T-helper 1 cell treated with Interleukin-12 subunit alpha and Interleukin-12 subunit beta and Interleukin-4 antibody, amounts not matched to agents 30 ng/mL and 1 ng/mL, for 36 hours (primary cell): ENCODE data around the gene PRPH. TPM values are rescaled to one million over a fixed set of nuclear protein-coding genes. Genes with fewer than 3 reads are reported as not detected.
"Not testable (repeated sequence)": the region's sequence is repeated elsewhere in the genome, so short reads cannot be mapped to it uniquely, and the experiment has no call there.

Source experiments
- intact Hi-C: fragments of 100-400 bp; cut with micrococcal nuclease; formaldehyde crosslinking; loops from one replicate; pipeline ENCODE4 v1.15.1; 2024
- total RNA-seq: library from RNA; stranded (reverse); gene quantifications from 2 replicates; pipeline ENCODE4 v1.2.3, GENCODE V29; 2022

Gene PRPH
- total RNA-seq, 1 donor from 2014 or later, result not detected

GRCh38 chr12:49297695-49298060 is 2.7 kb downstream of the PRPH start:
- intact Hi-C loops, result loop anchor here (1.0 kb wide), 2 partner anchors 26 to 40 kb away; partner anchors contain the start of genes C1QL4 and TROAP

- intact Hi-C loops, result no loop called here
These were observed 3.2 kb downstream of the PRPH start for GRCh38 chr12:49298160-49298559.

DNA sequence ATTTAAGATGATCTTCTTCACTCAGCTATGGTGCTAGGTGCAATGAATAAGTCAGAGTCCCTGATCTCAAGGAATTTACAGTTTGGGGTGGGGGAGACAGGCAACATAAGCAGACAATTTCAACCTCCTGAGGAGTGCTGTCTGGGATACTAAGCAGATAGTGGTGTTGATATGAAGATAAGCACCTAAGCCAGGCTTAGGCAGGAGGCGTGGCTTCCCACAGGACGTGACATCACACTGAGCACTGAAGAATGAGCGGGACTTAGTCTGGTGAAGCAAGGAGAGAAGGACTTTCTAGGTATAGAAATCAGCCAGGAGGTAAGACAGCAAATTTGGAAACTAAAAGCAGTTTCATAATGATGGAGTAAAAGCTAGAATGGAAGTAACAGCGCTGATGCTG is 6.8 kb downstream of the PRPH start:
- intact Hi-C loops, result no loop called here

GRCh38 chr12:49304161-49304560 is 9.2 kb downstream of the PRPH start:
- intact Hi-C loops, result no loop called here

- intact Hi-C loops, result no loop called here
These were observed 11.0 kb downstream of the PRPH start for GRCh38 chr12:49305762-49306510.

- intact Hi-C loops, result no loop called here
These were observed 14.4 kb downstream of the PRPH start for GRCh38 chr12:49309386-49309785.

GRCh38 chr12:49310451-49311000 is 15.6 kb downstream of the PRPH start:
- intact Hi-C loops, result not testable (repeated sequence)

DNA sequence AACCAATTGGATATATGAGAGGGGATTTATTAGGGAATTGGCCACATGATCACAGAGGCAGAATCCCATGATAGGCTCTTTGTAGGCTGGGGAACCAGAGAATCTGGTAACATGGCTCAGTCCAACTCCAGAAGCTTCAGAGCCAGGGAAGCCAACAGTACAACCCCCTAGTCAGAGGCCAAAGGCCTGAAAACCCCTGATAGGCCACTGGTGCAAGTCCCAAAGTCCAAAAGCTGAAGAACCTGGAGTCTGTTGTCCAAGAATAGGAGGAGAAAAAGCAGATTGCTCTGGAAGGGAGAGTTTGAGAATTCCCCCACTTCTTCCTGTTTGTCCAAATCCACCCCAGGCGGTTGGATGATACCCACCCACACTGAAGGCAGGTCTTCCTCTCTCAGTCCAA is 19.9 kb downstream of the PRPH start:
- intact Hi-C loops, result no loop called here

- intact Hi-C loops, result not testable (repeated sequence)
These were observed 22.2 kb downstream of the PRPH start for GRCh38 chr12:49317118-49317517.

DNA sequence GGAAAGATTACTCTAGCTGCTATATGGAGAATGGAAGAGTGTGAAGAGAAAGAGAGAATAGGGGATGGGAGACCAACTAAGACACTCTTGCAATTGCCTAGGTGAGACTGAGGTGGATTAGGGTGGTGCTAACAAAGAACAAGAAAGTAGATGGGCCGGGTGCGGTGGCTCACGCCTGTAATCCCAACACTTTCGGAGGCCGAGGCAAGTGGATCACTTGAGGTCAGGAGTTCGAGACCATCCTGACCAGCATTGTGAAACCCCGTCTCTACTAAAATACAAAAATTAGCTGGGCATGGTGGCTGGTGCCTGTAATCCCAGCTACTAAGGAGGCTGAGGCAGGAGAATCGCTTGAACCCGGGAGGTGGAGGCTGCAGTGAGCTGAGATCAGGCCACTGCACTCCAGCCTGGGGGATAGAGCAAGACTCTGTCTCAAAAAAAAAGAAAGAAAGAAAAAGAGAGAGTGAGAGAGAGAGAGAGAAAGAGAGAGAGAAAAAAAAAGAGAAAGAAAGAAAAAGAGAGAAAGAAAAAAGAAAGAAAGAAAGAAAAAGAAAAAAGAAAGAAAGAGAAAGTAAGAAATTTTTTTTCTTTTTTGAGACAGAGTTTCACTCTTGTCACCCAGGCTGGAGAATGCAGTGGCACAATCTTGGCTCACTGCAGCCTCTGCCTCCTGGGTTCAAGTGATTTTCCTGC is 25.6 kb downstream of the PRPH start:
- intact Hi-C loops, result not testable (repeated sequence)

DNA sequence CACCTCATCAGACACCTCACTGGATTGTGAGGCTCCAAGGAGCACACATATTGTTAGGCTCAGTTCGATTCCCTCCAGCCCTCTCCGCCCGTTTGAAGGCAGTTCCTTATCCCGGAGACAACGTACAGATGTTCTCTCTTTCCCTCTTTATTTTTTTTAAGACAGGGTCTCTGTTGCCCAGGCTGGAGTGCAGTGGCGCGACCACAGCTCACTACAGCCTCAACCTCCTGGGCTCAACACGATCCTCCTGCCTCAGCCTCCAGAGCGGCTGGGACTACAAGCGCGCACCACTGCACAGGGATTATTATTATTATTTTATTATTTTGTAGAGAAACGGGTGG is 27.4 kb downstream of the PRPH start:
- intact Hi-C loops, result loop anchor here (1.0 to 2.0 kb wide), 5 partner anchors 15 to 702 kb away; partner anchors contain the start of genes C1QL4, RACGAP1, SPATS2 and TUBA1A

- intact Hi-C loops, result loop anchor here (1.0 to 2.0 kb wide), 11 partner anchors 14 to 702 kb away; partner anchors contain the start of genes C1QL4, RACGAP1, SPATS2 and TMBIM6
These were observed 28.0 kb downstream of the PRPH start, which contains the start of gene TROAP for GRCh38 chr12:49322708-49323523. TROAP (plus strand) TSS chr12:49323255; CDS start chr12:49323609, 354 bp downstream.

- intact Hi-C loops, result loop anchor here (1.0 to 2.0 kb wide), 9 partner anchors 19 to 701 kb away; partner anchors contain the start of genes RACGAP1, SPATS2, TMBIM6 and TUBA1C
These were observed 28.7 kb downstream of the PRPH start for GRCh38 chr12:49323524-49324097.

DNA sequence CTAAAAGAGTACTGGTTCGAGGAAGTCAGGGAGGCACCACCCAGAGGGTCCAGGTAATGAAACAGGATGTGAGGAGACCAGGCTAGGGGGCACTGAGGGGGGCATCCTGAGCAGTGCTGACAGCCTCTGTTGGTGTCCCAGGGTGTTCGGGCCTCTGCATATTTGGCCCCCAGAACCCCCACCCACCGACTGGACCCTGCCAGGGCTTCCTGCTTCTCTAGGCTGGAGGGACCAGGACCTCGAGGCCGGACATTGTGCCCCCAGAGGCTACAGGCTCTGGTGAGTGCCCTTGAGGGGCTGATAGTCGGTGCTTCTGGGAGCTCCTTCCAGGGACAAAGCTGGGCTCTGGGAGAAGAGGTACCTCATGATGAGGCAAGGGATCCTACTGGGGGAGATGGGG is 30.7 kb downstream of the PRPH start:
- intact Hi-C loops, result no loop called here

DNA sequence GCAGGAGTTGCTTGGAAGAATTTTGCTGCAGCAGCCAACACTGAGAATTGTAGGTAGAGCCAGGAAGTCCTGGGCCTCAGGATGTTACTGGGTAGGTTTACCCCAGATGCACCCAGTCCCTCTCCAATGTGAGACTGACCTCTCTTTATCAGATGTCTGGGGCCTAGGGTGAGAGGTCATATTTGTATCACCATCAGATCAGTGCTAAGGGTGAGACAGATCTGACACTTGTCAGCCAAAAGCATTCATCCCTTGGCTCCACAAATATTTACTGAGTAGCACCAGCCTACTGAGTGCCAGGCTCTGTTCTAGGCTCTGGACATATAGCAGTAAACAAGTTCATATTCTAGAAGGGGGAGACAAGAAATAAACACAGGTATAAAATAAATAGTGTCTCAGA is 32.4 kb downstream of the PRPH start:
- intact Hi-C loops, result no loop called here

- intact Hi-C loops, result no loop called here
These were observed 32.9 kb downstream of the PRPH start for GRCh38 chr12:49327887-49328286.

- intact Hi-C loops, result no loop called here
These were observed 33.9 kb downstream of the PRPH start for GRCh38 chr12:49328816-49329215.

DNA sequence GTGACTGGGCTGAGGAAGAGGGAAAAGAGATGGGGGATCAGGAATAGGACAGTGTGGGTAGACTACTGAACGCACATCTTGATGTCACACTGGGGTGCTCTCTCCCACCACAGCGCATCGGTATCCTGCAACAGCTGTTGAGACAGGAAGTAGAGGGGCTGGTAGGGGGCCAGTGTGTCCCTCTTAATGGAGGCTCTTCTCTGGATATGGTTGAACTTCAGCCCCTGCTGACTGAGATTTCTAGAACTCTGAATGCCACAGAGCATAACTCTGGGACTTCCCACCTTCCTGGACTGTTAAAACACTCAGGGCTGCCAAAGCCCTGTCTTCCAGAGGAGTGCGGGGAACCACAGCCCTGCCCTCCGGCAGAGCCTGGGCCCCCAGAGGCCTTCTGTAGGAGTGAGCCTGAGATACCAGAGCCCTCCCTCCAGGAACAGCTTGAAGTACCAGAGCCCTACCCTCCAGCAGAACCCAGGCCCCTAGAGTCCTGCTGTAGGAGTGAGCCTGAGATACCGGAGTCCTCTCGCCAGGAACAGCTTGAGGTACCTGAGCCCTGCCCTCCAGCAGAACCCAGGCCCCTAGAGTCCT is 35.2 kb downstream of the PRPH start:
- intact Hi-C loops, result no loop called here

- intact Hi-C loops, result no loop called here
These were observed 35.9 kb downstream of the PRPH start for GRCh38 chr12:49330631-49331379.
